ENCODE data around the gene RABGAP1.

DNA sequence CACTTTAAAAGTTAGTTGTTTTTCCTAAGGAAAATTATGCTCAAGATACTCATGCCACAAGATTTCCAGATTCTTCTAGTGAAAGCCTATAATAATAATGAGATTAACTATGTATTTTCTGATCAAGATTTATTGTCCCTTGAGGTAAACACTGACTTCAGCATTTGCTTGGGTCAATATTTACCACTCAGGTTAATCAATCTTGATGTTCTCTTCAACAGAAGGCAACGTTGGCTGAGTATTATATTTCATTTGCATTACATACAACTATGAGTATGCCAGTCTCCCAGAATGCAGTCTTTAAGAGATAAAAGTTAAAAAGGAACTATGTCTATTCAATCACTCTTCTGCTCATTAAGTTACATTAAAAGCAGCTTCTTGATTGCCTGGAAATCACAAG, 208.2 kb downstream of the RABGAP1 start:
- TF ChIP-seq, protein P1, sequence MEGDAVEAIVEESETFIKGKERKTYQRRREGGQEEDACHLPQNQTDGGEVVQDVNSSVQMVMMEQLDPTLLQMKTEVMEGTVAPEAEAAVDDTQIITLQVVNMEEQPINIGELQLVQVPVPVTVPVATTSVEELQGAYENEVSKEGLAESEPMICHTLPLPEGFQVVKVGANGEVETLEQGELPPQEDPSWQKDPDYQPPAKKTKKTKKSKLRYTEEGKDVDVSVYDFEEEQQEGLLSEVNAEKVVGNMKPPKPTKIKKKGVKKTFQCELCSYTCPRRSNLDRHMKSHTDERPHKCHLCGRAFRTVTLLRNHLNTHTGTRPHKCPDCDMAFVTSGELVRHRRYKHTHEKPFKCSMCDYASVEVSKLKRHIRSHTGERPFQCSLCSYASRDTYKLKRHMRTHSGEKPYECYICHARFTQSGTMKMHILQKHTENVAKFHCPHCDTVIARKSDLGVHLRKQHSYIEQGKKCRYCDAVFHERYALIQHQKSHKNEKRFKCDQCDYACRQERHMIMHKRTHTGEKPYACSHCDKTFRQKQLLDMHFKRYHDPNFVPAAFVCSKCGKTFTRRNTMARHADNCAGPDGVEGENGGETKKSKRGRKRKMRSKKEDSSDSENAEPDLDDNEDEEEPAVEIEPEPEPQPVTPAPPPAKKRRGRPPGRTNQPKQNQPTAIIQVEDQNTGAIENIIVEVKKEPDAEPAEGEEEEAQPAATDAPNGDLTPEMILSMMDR (IDR thresholded peaks at IDR 0.05; ENCODE audit: poor library complexity, severe bottlenecking), result no peak
- TF ChIP-seq SMC3 (conservative IDR thresholded peaks at IDR 0.05; ENCODE audit: poor library complexity), result no peak
- no peak for TF ChIP-seq POLR2AphosphoS5 (IDR thresholded peaks at IDR 0.05)

All from neural cell (in vitro differentiated cells).